ENCODE data around the gene ZBTB4.

GRCh38 chr17:7477392-7478275 lies 1.8 kb downstream of the ZBTB4 start:
- TF ChIP-seq, protein P1, sequence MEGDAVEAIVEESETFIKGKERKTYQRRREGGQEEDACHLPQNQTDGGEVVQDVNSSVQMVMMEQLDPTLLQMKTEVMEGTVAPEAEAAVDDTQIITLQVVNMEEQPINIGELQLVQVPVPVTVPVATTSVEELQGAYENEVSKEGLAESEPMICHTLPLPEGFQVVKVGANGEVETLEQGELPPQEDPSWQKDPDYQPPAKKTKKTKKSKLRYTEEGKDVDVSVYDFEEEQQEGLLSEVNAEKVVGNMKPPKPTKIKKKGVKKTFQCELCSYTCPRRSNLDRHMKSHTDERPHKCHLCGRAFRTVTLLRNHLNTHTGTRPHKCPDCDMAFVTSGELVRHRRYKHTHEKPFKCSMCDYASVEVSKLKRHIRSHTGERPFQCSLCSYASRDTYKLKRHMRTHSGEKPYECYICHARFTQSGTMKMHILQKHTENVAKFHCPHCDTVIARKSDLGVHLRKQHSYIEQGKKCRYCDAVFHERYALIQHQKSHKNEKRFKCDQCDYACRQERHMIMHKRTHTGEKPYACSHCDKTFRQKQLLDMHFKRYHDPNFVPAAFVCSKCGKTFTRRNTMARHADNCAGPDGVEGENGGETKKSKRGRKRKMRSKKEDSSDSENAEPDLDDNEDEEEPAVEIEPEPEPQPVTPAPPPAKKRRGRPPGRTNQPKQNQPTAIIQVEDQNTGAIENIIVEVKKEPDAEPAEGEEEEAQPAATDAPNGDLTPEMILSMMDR (IDR thresholded peaks at IDR 0.05), result no peak
- peak in 1 of 2 donors; percentile 32 for TF ChIP-seq POLR2A (IDR thresholded peaks at IDR 0.05)

Measured in uterus (tissue), 2 donors.